NCI-H1105 treated with DMSO at 0.1 percent for 48 hours (cell line): ENCODE data around the gene CENPO.
"Not testable (repeated sequence)": the region's sequence is repeated elsewhere in the genome, so short reads cannot be mapped to it uniquely, and the experiment has no call there.

Experiments
- DNase-seq: peaks from one replicate; lab custom pipeline; 2025; lab: John Stamatoyannopoulos, UW

Gene CENPO

DNA sequence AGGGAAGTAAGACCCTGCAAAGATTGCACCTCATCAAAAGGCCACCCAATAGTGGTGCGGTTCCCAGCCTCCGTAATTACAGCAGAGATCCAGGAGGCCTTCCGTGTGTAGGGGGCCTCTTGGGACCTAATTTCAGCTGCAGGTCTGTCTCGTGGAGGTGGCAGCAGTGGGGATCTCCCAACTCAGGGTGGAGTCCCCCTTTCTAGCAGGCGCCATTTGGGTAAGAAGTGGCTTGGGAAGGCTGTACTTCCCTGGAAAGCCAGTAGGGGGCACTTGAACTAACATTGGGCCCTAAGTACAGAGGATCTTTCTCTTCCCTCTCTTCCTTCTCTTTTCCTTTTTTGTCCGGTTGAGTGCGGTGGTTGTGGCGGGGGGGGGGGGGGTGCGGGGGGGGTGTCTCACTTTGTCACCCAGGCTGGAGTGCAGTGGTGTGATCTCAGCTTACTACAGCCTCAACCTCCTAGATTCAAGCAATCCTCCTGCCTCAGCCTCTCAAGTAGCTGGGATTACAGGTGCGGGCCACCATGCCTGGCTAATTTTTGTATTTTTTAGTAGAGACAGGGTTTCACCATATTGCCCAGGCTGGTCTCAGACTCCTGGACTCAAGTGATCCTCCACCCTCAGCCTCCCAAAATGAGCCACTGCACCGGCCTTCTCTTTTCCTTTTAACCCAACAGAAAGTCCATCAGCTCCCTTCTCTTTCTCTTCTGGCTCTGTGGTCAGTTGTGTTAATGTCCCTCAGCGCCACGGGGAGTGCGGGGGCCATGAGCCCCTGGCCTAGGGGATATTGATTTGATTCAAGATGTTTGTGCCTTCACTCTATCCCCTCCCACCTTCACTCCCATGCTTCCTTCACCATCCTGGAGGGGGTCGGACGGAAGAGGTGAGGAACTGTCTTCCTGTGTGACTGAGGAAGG is 32.0 kb downstream of the CENPO start:
- DNase-seq, result no peak

DNA sequence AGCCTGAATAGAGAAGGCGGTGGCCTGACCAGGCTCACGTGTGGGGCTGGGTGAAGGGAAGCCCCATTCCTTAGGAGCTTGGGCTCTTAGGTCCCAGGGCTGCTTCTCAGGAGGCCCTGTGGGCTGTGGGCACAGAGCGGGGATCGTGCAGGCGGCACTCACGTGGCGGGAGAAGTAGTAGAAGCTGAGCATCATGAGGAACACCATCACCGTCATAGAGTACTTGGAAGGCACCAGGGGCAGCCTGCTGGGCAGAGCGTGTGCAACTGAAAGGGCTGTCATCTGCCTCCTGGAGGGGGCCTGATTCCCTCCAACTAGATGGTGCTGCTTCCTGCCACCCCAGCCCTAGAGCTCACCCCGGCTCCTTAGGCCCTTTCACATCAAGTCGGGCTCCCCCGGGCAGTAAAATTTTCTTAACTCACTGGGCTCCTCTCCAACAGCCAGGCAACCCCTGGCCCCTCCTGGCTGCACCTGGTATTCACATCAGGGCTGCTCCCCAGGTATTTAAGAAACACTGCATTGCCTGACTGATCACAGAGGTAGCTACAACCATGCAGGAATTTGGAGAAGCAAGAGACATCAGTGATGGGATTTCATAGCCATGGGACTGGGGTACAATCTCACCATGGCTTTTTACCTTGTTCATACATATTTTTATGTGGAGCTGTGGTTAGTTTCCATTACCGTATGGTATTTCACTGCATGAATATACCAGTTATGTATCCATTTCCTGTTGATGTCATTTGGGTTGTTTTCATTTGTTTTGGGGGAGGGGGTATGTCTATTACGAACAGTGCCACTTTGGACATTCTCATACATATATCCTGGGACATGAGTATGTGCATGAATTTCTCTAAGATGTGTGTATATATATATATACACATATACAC is 32.9 kb downstream of the CENPO start:
- no peak for DNase-seq

DNA sequence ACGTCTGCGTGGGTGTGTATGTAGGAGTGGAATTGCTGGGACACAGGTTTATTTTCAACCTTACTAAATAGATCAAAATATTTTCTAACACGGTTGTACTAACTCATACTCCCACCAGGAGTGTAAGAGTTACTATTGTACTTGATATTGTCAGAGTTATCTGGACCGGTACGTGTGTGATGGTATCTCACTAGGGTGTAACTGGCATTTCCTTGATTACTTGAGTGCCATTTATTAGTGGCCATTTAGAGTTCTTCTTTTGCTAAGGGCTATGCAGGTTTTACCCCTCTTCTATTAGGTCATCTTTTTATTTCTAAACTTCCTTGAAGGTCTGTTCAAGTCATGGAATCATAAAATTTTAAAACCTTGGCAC is 33.5 kb downstream of the CENPO start:
- DNase-seq, result no peak

DNA sequence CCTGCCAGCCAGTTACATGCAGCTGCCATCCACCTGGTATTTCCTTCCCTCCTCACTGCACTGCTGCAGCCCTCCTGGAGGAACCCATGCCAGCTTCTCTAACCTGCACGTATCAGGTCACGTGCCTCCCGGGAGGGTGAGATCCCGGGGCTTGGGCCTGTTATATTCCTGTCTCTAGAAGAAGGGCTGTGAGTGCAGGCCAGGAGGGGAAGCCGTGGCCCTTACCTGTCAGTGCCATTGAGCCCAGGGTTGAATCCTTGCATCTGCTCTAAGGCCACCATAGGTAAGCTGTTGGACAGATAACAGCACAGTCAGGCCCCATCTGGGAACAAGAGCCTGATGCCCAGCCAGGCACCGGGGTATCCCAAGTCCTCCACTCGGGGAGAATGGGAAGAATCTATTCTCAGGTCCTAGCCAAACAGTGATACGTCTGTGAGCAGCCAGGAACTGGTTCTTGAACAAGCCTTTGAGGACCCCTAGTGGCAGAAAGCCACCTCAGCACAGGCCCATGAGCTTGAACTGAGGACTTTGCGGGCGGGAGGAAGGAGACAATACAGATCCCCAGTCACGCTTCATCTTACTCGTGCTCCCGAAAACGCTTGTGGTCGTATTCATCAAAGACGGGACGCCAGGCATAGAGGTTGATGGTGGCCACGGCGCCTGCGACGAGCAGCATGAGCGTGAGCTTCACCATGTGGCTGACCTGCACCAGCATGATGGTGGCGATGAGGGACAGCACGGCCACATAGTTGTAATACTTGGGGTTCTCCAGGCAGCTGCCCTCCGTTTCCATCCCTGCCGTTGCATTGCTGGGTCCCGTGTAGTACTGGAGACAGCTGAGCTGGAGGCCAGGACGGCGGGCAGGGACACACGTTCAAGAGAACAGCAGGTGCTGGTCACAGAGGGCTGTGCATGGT is 34.4 kb downstream of the CENPO start:
- peak; percentile 88 for DNase-seq

DNA sequence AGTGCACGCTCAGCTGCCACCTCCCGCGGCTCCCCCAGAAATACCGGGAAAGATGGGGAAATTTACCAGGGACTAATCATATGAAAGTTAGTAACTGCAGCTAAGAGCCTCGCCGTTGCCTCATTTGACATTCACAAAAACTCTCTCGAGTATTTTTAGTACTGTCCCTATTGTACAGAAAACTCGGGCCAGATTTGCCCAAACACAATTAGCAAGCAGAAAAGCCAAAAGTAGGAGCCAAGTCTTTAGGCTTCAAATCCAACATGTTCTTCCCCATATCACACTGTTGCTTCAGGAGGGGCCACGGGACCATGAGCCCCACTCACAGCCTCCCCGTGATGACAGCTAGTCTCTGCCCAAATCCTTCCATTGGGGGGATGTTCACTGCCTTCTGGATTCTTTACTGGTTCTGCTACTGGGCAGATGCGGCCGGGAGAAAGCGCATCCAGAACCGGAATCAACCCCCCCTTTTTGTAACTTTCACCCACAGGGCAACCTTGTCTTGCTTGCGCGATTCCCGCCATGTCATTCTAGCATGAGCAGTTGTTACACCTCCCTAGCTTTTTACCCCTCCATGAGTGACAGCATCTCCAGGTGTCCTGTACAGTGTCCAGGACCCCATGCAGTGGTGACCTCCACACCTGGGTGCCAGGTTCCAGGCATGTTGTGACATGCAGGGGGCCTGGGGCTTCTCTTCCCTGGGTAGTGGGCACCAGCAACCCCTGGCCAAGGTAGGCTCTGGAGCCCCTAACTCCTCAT is 35.2 kb downstream of the CENPO start:
- DNase-seq, result no peak

DNA sequence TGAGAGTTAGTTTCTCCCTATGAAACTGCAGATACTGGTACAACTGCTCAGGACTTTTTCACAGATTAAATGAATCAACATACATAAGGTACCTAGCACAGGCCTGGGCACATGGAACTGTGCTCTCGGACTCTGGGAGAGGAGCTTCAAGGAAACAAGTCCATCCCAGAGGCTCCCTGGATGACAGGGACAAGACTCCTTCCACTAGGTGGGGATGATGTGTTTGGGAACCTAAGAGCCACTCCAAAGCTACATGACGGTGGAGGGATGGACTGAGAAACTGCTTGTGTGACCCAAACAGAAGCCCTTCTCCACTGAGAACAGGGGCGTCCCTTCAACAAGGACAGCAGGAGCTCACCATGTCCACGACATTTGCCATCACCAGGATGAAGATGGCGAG is 37.1 kb downstream of the CENPO start:
- DNase-seq, result no peak

DNA sequence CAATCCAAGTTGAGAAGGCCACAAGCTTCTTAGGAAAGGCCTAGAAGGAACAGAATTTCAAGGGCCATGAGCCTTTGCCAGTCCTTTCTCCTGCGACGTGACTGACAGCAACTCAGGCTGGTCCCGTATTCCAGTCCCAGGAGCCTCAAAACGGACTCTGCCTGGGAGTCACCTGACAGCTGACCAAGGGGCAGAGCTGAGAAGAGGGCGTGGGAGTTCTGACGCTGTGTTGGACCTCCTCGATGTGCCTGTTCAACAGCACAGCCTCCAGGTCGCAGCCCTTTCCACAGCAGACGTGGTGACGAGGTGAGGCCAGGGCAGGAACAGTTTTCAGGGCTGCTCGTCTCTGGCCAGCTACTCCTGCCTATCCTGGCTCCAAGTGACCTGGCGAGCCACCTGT is 37.6 kb downstream of the CENPO start:
- no peak for DNase-seq

DNA sequence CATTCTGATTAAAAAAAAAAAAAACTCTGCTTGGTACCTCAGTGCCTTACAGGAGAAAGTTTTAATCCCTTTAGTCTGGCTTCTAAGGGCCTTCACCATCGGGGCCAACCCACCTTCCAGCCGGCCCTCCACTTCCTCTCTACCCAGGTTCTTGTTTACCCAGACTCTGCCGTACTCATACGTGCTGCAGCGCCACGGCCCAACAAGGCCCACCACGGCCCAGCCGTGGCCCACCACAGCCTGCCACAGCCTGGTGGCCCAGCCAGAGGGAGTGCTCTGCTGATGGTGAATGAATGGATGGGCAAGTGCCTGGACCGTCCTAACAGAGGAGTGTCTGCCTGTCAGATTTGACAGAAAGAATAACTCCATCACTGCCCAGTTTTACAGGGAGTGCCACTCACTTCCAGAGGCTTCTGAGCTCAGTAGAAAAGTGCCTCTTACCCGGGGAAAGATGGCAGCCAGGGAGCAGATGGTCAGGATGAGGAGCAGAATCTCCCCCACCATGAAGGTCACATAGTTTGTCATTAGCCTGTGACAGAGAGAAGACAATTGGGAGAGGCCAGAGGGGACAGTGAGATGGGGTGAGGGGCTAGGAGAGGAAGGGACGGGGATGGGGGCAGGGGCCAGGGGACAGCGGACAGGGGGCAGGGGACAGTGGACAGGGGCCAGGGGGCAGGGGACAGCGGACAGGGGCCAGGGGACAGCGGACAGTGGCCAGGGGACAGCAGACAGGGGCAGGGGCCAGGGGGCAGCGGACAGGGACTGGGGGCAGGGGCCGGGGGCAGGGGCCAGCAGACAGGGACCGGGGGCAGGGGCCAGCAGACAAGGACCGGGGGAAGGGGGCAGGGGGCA is 38.2 kb downstream of the CENPO start:
- no peak for DNase-seq

DNA sequence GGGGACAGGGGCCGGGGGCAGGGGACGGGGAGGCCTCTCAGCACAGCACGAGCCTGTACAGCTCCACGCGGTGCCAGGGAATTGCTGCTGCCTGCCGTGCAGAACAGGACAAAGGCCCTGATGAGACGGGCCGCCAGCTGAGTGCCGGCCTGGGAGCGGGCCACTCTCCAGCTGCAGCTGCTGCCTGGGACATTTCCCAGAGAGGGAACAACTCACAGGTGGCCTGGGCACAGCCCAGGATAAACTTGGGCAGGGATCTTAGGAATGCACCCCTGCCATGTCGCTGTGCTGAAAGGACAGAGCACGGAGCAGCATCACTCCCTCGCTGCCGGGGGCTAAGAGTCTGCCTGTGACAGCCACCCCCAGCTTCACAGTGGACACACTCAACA is 38.8 kb downstream of the CENPO start:
- no peak for DNase-seq

DNA sequence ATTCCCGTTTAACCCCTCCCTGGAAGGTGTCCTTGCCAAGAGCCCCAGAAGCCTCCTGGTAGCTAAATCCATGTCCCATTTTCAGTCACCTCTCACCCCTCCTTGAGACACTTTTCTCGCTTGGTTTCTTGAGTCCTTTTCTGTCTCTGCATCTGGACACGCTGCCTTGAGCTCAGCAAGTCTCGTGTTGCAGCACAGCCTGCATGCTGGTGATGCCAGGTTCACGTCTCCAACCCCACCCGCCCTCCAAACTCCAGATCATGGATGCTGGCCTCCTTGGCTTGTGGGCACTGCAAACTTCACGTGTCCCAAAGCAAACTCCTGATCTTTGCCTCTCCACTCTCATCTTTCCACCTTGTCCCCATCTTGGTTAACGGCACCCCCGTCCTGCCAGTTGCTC is 39.3 kb downstream of the CENPO start:
- DNase-seq, result no peak

DNA sequence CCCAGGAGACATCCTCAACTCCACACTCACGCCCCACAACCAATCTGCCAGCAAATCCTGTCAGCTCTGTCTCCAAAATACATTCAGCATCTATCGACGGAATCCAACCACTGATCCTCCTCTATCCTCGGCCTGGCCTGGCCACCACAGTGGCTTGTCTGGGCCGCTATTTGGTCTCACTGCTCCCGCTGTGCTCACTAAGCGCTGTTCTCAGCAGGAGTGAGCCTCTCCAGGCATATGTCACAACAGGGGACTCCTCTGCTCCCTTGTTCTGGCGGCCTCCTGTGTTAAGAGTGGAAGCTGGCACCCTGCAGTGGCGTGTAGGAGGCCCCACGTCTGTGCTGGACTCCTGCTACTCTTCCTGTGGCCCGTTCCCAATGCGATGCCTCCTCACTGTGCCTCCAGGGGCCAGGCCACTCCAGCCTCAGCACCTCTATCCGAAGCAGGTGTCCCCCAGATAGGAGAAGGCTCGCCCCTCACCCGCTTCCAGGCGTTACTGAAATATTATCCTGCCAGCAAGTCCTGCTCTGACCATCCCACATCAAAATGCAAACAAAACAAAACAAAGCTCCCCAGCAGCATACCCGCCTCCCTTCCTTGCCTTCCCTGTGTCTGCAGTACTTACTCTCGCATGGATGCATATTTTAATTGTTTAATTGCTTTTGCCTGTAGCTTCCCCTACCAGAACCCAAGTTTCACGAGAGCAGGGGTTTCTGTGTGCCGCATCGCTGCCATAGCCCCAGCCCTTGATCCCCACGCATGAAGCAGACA is 39.9 kb downstream of the CENPO start:
- no peak for DNase-seq

DNA sequence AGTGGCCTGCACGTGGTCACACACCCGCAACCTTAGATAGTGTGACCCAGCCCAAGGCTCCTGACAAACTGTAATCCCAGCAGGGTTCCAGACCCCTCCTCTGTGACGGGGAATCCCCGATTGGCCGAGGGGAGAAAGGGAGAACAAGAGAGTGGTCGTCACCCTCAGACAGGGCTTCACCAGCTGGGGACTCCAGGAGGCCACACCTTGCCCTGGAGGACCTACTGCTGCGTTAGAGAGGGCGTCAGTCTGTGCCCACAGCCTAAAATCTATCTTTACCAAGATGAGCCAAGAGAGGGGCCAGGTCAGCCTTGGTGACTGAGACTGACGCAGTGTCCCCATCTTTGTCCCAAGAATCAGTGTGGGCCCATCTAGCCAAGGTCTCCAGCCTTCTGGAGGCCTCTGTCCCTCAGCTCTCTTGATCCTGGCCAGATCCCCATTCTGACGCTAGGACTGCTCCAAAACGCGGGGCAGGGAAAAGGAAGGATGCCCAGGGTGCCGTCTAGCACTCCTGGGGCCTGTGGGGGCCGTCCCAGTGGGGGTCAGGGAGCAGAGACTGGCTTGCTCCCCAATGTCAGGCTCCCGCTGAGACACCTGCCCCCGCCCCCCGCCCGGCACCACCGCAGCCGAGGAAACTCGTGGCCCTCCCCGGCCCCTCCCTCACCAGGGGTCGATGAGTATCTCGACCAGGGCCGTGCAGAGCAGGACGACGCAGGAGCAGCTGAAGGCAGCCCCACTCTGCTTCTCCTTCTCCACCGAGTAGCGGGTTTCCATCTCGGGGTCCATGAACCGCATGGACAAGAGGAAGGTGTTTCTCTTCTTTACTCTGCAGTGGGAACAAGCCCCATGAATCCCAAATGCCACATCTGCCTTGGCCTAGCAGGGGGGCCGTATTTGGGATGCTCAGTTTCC is 40.9 kb downstream of the CENPO start:
- DNase-seq, result no peak

DNA sequence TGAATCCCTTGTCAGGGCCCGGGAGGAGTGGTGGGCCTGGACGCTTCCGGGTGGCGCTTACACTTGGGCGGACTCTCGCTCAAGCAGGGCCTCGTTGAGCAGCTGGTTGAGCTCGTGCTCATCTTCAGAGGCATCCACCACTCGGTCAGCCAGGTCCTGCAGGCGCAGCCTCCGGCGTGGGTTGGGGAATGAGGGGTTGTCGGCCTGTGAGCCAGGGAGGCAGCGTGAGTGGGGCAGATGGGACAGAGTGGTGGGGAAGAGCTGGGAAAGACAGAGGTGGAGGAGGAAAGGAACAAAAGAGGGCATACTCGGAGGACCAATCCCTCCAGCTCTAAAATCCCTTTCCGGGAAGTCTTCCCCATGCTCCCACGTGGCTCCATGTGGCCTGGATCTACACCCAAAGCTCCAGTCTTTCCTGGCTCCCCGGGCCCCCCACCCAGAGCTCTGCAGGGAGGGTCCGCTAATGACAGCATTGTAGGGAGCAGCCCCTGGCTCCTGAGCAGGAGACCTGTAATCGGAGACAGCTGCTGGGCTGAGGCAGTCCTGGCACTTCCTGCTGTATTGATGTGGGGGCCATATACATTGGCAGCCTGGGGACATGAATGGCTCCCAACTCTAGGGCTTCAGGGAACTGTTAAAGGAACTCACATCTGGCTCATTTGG is 41.6 kb downstream of the CENPO start:
- no peak for DNase-seq

DNA sequence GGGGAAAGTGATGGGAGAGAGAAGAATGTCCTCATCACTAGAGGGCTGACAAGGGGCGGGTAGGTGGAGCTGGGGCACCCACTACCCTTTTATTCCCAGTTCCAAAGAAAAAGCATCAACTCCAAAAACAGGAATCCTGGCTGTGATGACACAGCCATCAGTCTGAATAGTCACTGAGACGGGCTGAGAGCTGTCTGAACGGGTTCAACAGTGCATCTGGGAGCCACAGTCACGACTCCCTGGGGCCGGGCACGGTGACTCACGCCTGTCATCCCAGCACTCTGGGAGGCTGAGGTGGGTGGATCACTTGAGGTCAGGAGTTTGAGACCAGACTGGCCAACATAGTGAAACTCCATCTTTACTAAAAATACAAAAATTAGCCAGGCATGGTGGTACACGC is 42.2 kb downstream of the CENPO start:
- not testable (repeated sequence) for DNase-seq

DNA sequence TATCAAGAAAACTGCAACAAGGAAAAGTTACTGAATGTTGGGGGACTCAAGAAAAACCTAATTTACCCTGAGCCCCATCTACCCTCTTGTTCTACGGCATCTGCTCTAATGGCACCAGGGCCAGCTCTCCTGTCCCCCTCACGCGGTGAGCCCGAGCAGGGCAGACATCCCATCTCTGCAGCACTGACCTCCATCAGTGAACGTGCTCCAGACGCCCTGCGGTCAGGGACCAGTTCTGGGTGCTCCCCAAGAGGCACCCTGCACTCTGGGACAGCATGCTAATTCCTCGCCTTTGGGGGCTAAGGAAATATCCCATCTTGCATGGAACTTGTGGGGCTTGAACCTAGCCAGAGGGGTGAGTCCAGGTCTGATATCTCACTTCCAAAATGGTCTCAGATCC is 43.0 kb downstream of the CENPO start:
- no peak for DNase-seq

DNA sequence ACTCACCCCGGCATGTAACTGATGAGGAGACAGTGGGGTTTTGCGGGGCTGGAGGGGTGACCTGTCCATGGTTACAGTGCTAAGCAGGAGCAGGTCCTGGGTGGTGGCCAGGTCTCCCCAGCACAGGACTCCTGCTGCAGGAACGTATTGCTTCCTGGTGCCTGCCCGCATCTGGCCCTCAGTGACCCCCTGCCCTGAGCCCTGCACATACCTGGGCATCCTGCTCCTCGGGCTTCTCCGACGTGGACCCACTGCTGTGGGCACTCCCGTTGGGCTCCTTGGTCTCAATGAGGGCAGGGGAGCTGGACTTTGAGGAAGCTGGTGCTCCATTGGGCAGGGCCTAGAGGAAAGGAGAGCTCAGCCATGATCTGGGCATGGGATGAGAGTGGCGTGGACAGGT is 43.5 kb downstream of the CENPO start:
- DNase-seq, result no peak

DNA sequence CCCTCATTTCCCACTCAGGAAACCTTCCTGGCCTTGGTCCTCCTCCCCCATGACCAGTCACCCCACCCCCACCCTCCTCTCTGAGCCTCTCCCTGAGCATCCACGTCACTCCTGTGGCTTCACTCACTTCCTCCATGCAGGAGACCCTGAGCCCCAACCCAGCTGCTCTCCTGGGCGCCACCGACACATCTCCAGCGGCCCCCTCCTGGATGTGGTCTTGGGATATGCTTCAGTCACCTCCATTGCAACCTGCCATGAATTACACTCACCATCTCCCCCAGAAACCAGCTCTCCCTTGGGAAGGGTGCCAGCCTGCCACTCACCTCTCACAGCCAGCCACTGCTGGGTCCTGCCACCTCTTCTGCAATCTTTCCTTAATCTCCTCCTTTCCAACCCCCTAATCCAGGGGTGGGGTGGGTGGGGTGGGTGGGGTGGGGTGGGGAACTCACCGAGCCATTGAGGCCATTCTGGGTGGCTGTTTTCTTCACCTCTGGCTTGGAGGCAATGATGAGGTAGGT is 44.8 kb downstream of the CENPO start:
- no peak for DNase-seq

DNA sequence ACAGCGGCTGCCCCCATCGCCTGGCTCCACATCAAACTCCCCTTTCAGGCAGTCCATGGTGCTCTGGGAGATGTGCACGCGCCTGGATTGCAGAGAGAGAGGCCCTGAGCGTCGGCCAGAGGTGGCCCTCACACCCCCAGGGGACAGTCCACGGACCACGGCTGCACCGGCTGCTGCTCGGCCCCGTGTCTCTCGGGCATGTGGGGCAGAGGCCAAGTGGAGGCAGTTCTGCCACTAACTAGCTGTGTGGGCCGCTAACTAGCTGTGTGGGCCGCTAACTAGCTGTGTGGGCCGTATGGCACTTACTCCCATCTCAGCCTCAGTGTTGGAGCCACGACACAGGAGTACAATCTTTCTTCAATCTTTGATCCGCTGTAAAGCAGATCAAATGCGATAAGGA is 45.3 kb downstream of the CENPO start:
- DNase-seq, result no peak
